Measurements from ENCODE around the gene KRTAP5-1. TPM values are rescaled to one million over a fixed set of nuclear protein-coding genes. Genes with fewer than 3 reads are reported as not detected.

The KRTAP5-1 gene
- polyA plus RNA-seq, 1 of the 3 experiments (the other 2 are of a cell fraction), result not detected

GRCh38 chr11:1632053-1632714 is 47.1 kb upstream of the KRTAP5-1 start:
- Histone ChIP-seq H4K20me1 (ENCODE audit: insufficient read depth) (no peaks in the 10 kb centered on the region), H3K79me2 (ENCODE audit: insufficient read depth) (no peaks in the 10 kb centered on the region), H3F3A (replicated peaks; ENCODE audit: insufficient read depth) (no peaks in the 10 kb centered on the region), H3K9me3 (no peaks in the 10 kb centered on the region), H3K4me2 (no peak overlapping the region), H3K36me3 (replicated peaks in 1 of 2; ENCODE audit: control insufficient read depth in 1 of 2, insufficient read depth in 2 of 2, low read length in 1 of 2) (no peaks in the 10 kb centered on the region), H3K9ac (no peak overlapping the region), H3K27ac (ENCODE audit: low read depth in 2 of 2, low read length in 1 of 2) (no peak overlapping the region), H2AFZ (ENCODE audit: low read depth) (no peak overlapping the region), H3K4me1 (ENCODE audit: control insufficient read depth in 1 of 2, insufficient read depth in 2 of 2, low read depth in 1 of 2, low read length in 1 of 2) (peaks cover 0 to 11% of the 10 kb centered on the region in 2 experiments; a peak in 1 of 4 replicates), H3K9me2 (no peaks in the 10 kb centered on the region), H3K4me3 (ENCODE audit: low read depth in 2 of 2, low read length in 1 of 2) (no peak overlapping the region), H3K27me3 (ENCODE audit: insufficient read depth) (peaks cover 19% of the 10 kb centered on the region; the same call in 1 of the 2 replicates)
- ChIA-PET POLR2A (interaction anchor here (1.7 kb wide), 1 partner anchor 7 kb away, joined by 7 read pairs; no protein-coding TSS in a partner anchor), CTCF (interaction anchor here (0.9 to 3.3 kb wide), 9 partner anchors 8 to 205 kb away, joined by 3 to 29 read pairs (median 12); no protein-coding TSS in a partner anchor)
- DNase-seq, result no peak
- 44% methylated on average over 5 of the region's 11 CpGs for WGBS (ENCODE audit: low lambda C conversion rate)
- TF ChIP-seq RAD21 (IDR thresholded peaks at IDR 0.05; ENCODE audit: low read length) (no peak), RCOR1 (IDR thresholded peaks at IDR 0.05; ENCODE audit: low read length) (no peak)

DNA sequence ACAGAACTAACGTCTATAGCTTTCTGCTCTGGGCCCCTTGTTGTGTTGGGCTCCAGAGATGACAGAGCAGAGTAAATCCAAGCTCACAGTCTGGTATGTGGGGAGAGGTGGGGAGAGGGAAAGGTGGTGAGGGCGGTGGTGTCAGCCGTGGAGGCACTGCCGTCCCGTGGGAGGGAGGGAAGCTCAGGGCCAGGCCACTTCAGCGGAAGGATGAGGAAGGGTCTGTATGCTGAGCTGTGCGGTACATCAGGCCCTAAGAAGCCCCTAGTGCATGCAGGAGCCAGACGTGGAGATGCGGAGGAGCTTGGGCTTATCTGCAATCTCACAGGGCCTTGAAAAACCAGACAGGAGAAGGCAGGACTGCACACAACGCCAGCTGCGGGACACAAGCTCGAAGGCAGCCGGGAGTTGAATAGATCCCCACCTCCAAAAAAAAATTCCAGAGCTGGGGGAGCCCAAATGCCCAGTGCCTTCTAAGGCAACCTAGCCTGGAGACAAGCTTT is 46.0 kb upstream of the KRTAP5-1 start:
- H3K27me3 ChIP-seq (ENCODE audit: insufficient read depth), result peaks cover 19% of the 10 kb centered on the region; the same call in 1 of the 2 replicates
- no peaks in the 10 kb centered on the region for H3F3A ChIP-seq (replicated peaks; ENCODE audit: insufficient read depth)
- H3K4me3 ChIP-seq (ENCODE audit: low read depth in 2 of 2, low read length in 1 of 2), result no peak overlapping the region
- H3K4me2 ChIP-seq, result no peak overlapping the region
- CTCF ChIA-PET, result interaction anchor here (0.8 to 4.7 kb wide), 10 partner anchors 9 to 520 kb away, joined by 3 to 45 read pairs (median 10); partner anchors contain the start of genes KRTAP5-2 and KRTAP5-3
- H3K9me3 ChIP-seq, result no peaks in the 10 kb centered on the region
- no peaks in the 10 kb centered on the region for H3K9me2 ChIP-seq
- peaks cover 0 to 11% of the 10 kb centered on the region in 2 experiments; a peak in 1 of 4 replicates for H3K4me1 ChIP-seq (ENCODE audit: control insufficient read depth in 1 of 2, insufficient read depth in 2 of 2, low read depth in 1 of 2, low read length in 1 of 2)
- no peak overlapping the region for H3K27ac ChIP-seq (ENCODE audit: low read depth in 2 of 2, low read length in 1 of 2)
- WGBS (ENCODE audit: low lambda C conversion rate), result 44% methylated on average over 12 of the region's 13 CpGs
- no peak for TF ChIP-seq RXRA (IDR thresholded peaks at IDR 0.05; ENCODE audit: borderline replicate concordance, low read depth)
- no peak for TF ChIP-seq TCF12 (IDR thresholded peaks at IDR 0.05)
- no peak for TF ChIP-seq YY1 (IDR thresholded peaks at IDR 0.05; ENCODE audit: low read depth)
- no peak for TF ChIP-seq RAD21 (IDR thresholded peaks at IDR 0.05; ENCODE audit: low read length)
- TF ChIP-seq JUND (IDR thresholded peaks at IDR 0.05), result no peak
- TF ChIP-seq GATA2 (CRISPR knock-in tag; IDR thresholded peaks at IDR 0.05), result peak; percentile 49
- POLR2A ChIA-PET, result interaction anchor here (0.6 to 1.7 kb wide), 3 partner anchors 9 to 42 kb away, joined by 3 to 7 read pairs (median 3); no protein-coding TSS in a partner anchor
- H3K36me3 ChIP-seq (replicated peaks in 1 of 2; ENCODE audit: control insufficient read depth in 1 of 2, insufficient read depth in 2 of 2, low read length in 1 of 2), result no peaks in the 10 kb centered on the region
- H4K20me1 ChIP-seq (ENCODE audit: insufficient read depth), result no peaks in the 10 kb centered on the region
- DNase-seq, result no peak
- H3K79me2 ChIP-seq (ENCODE audit: insufficient read depth), result no peaks in the 10 kb centered on the region
- no peak overlapping the region for H3K9ac ChIP-seq
- no peak overlapping the region for H2AFZ ChIP-seq (ENCODE audit: low read depth)

GRCh38 chr11:1630271-1630670 is 45.2 kb upstream of the KRTAP5-1 start:
- no peak for TF ChIP-seq ZBTB33 (IDR thresholded peaks at IDR 0.05; ENCODE audit: borderline replicate concordance, low read depth)
- TF ChIP-seq RCOR1 (IDR thresholded peaks at IDR 0.05; ENCODE audit: low read length), result no peak
- TF ChIP-seq, protein P1, sequence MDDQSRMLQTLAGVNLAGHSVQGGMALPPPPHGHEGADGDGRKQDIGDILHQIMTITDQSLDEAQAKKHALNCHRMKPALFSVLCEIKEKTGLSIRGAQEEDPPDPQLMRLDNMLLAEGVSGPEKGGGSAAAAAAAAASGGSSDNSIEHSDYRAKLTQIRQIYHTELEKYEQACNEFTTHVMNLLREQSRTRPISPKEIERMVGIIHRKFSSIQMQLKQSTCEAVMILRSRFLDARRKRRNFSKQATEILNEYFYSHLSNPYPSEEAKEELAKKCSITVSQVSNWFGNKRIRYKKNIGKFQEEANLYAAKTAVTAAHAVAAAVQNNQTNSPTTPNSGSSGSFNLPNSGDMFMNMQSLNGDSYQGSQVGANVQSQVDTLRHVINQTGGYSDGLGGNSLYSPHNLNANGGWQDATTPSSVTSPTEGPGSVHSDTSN (IDR thresholded peaks at IDR 0.05), result no peak
- no peak for TF ChIP-seq GABPA (IDR thresholded peaks at IDR 0.05; ENCODE audit: low read depth)
- TF ChIP-seq SMC3 (IDR thresholded peaks at IDR 0.05; ENCODE audit: low read depth, low read length), result no peak
- TF ChIP-seq MXI1 (IDR thresholded peaks at IDR 0.05; ENCODE audit: low read depth, low read length), result no peak
- TF ChIP-seq USF2 (IDR thresholded peaks at IDR 0.05; ENCODE audit: borderline replicate concordance, low read depth, low read length), result no peak
- TF ChIP-seq MEF2A (IDR thresholded peaks at IDR 0.05; ENCODE audit: borderline replicate concordance, low read depth), result no peak
- TF ChIP-seq USF1 (IDR thresholded peaks at IDR 0.05; ENCODE audit: borderline replicate concordance, low read depth), result no peak
- no peak for TF ChIP-seq TCF12 (IDR thresholded peaks at IDR 0.05)
- Histone ChIP-seq H3K4me2 (no peak overlapping the region), H3K9me3 (no peaks in the 10 kb centered on the region), H3K4me1 (ENCODE audit: control insufficient read depth in 1 of 2, insufficient read depth in 2 of 2, low read depth in 1 of 2, low read length in 1 of 2) (peaks cover 0 to 11% of the 10 kb centered on the region in 2 experiments; a peak in 1 of 4 replicates), H3K79me2 (ENCODE audit: insufficient read depth) (no peaks in the 10 kb centered on the region), H3F3A (replicated peaks; ENCODE audit: insufficient read depth) (no peaks in the 10 kb centered on the region), H4K20me1 (ENCODE audit: insufficient read depth) (no peaks in the 10 kb centered on the region), H3K9me2 (no peaks in the 10 kb centered on the region), H2AFZ (ENCODE audit: low read depth) (no peak overlapping the region), H3K4me3 (ENCODE audit: low read depth in 2 of 2, low read length in 1 of 2) (no peak overlapping the region), H3K36me3 (replicated peaks in 1 of 2; ENCODE audit: control insufficient read depth in 1 of 2, insufficient read depth in 2 of 2, low read length in 1 of 2) (no peaks in the 10 kb centered on the region), H3K27me3 (ENCODE audit: insufficient read depth) (peaks cover 19% of the 10 kb centered on the region; the same call in 1 of the 2 replicates), H3K9ac (no peak overlapping the region), H3K27ac (ENCODE audit: low read depth in 2 of 2, low read length in 1 of 2) (no peak overlapping the region)
- CTCF ChIA-PET, result interaction anchor here (1.3 to 4.7 kb wide), 8 partner anchors 9 to 521 kb away, joined by 4 to 45 read pairs (median 10); partner anchors contain the start of genes KRTAP5-2 and KRTAP5-3
- whole genome bisulfite sequencing (ENCODE audit: low lambda C conversion rate), result no CpG with 5 or more reads among the region's 2 CpGs
- POLR2A ChIA-PET, result interaction anchor here (0.6 to 1.7 kb wide), 3 partner anchors 9 to 41 kb away, joined by 3 to 7 read pairs (median 3); no protein-coding TSS in a partner anchor
- no peak for DNase-seq

All from SK-N-SH (cell line).